Measurements from ENCODE around the gene C9orf50. TPM values are rescaled to one million over a fixed set of nuclear protein-coding genes. Genes with fewer than 3 reads are reported as not detected.
"Not testable (repeated sequence)": the region's sequence is repeated elsewhere in the genome, so short reads cannot be mapped to it uniquely, and the experiment has no call there.

The C9orf50 gene
- polyA plus RNA-seq, 3 donors = 0.49 to 1.2 (median 0.78) TPM

GRCh38 chr9:129648764-129649115 is 27.8 kb upstream of the C9orf50 start:
- no peak for DNase-seq

- no peak for DNase-seq
Measured at GRCh38 chr9:129648092-129648763, 27.3 kb upstream of the C9orf50 start.

- no peak for DNase-seq
Measured at GRCh38 chr9:129647635-129648034, 26.7 kb upstream of the C9orf50 start.

GRCh38 chr9:129646654-129647053 is 25.8 kb upstream of the C9orf50 start:
- no peak for DNase-seq

- no peak for DNase-seq
Measured at GRCh38 chr9:129646252-129646651, 25.4 kb upstream of the C9orf50 start.

GRCh38 chr9:129644902-129645301 is 24.0 kb upstream of the C9orf50 start:
- DNase-seq = no peak

GRCh38 chr9:129644365-129644764 is 23.5 kb upstream of the C9orf50 start:
- no peak for DNase-seq

- no peak for DNase-seq
Measured at GRCh38 chr9:129643706-129644105, 22.8 kb upstream of the C9orf50 start.

- DNase-seq = peak; percentile 97
Measured at GRCh38 chr9:129641750-129642585, 21.1 kb upstream of the C9orf50 start, which contains the start of gene ASB6. Gene ASB6 (minus strand): TSS chr9:129642151. CDS start chr9:129641999, 152 bp downstream.

- DNase-seq = no peak
Measured at GRCh38 chr9:129640871-129641749, 20.2 kb upstream of the C9orf50 start.

GRCh38 chr9:129640086-129640870 is 19.4 kb upstream of the C9orf50 start:
- DNase-seq = no peak

GRCh38 chr9:129639756-129640085 is 18.8 kb upstream of the C9orf50 start:
- DNase-seq = no peak

GRCh38 chr9:129639034-129639630 is 18.2 kb upstream of the C9orf50 start:
- no peak for DNase-seq

- DNase-seq = no peak
Measured at GRCh38 chr9:129637673-129638439, 17.0 kb upstream of the C9orf50 start.

- DNase-seq = no peak
Measured at GRCh38 chr9:129637102-129637501, 16.2 kb upstream of the C9orf50 start.

- DNase-seq = not testable (repeated sequence)
Measured at GRCh38 chr9:129636343-129636742, 15.4 kb upstream of the C9orf50 start.

- no peak for DNase-seq
Measured at GRCh38 chr9:129635099-129636065, 14.5 kb upstream of the C9orf50 start.

- no peak for DNase-seq
Measured at GRCh38 chr9:129633848-129634247, 12.9 kb upstream of the C9orf50 start.

- DNase-seq = no peak
Measured at GRCh38 chr9:129633207-129633606, 12.3 kb upstream of the C9orf50 start.

All from renal pelvis (tissue), 4 donors.